ENCODE results near the gene MTHFSD.

DNA sequence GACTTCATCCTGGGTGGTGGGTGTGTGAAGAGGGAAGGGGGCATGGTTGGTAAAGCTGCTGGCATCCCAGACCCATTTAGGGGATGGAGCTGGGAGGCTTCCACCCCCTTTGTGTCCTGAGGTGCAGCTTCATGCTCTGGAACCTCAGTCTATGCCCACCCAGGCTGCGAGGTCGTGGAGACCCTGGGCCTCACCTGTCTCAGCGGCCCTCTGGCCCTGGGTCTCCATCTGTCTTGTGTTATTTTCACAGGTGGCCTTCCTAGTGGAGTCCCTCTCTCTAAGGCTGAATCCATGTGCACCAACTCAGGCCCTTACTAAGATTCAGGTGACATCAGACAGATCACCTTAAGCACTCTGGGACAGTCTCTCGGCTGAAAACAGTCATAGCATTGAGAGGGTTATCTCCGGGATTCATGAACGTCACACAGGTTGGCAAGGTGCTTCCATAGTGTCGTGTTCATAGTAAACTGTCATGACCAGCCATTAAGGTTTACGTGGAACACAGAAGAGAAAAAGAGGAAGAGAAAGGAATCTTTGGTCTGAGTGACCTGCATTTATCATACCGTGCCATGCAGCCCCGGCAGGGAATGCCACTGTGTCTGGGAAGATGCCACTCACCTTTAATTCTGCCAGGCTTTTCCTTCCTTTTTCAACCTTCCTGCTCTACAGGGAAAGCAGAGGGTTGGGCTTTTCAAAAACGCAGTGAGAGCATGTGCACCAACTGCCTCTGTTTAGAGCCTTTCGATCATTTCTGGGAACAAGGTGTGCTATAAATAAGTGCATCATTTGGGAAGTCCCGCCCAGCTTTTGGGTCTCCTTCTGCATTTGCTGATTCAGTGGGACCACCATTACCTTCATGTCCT, 18.8 kb upstream of the MTHFSD start:
- TF ChIP-seq EZH2 (IDR thresholded peaks at IDR 0.05; ENCODE audit: low read depth, low read length, severe bottlenecking) (no peak), RFX5 (IDR thresholded peaks at IDR 0.05; ENCODE audit: borderline replicate concordance, low read depth, low read length) (no peak), EP300 (IDR thresholded peaks at IDR 0.05; ENCODE audit: borderline replicate concordance in 1 of 2, low read depth in 2 of 2, low read length in 2 of 2) (no peak), CREB1 (IDR thresholded peaks at IDR 0.05) (no peak)
- TF ChIP-seq, protein P1, sequence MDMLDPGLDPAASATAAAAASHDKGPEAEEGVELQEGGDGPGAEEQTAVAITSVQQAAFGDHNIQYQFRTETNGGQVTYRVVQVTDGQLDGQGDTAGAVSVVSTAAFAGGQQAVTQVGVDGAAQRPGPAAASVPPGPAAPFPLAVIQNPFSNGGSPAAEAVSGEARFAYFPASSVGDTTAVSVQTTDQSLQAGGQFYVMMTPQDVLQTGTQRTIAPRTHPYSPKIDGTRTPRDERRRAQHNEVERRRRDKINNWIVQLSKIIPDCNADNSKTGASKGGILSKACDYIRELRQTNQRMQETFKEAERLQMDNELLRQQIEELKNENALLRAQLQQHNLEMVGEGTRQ (IDR thresholded peaks at IDR 0.05; ENCODE audit: low read length), result no peak
- TF ChIP-seq, protein P2, sequence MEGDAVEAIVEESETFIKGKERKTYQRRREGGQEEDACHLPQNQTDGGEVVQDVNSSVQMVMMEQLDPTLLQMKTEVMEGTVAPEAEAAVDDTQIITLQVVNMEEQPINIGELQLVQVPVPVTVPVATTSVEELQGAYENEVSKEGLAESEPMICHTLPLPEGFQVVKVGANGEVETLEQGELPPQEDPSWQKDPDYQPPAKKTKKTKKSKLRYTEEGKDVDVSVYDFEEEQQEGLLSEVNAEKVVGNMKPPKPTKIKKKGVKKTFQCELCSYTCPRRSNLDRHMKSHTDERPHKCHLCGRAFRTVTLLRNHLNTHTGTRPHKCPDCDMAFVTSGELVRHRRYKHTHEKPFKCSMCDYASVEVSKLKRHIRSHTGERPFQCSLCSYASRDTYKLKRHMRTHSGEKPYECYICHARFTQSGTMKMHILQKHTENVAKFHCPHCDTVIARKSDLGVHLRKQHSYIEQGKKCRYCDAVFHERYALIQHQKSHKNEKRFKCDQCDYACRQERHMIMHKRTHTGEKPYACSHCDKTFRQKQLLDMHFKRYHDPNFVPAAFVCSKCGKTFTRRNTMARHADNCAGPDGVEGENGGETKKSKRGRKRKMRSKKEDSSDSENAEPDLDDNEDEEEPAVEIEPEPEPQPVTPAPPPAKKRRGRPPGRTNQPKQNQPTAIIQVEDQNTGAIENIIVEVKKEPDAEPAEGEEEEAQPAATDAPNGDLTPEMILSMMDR (IDR thresholded peaks at IDR 0.05; ENCODE audit: control extremely low read depth in 1 of 3, insufficient read depth in 1 of 3, low read depth in 1 of 3, low read length in 3 of 3), result no peak

Measured in H1 (cell line).